GM11168 (cell line): Measurements from ENCODE around the gene SLAMF6.
"Not testable (repeated sequence)": the region's sequence is repeated elsewhere in the genome, so short reads cannot be mapped to it uniquely, and the experiment has no call there.

Experiments
- in situ Hi-C: fragments of 300-500 bp; cut with MboI; formaldehyde crosslinking; loops from one replicate; pipeline ENCODE4 v1.12.0; 2022; ENCODE audit warnings: low sequenced_read_pairs; ENCODE audit not compliant: unreplicated experiment

Gene SLAMF6

GRCh38 chr1:160544647-160545046, 21.6 kb upstream of the SLAMF6 start:
- in situ Hi-C loops = loop anchor here (5.0 kb wide), 1 partner anchor 63 kb away; no protein-coding TSS in a partner anchor

- in situ Hi-C loops = no loop called here
These were observed 19.4 kb upstream of the SLAMF6 start for GRCh38 chr1:160542303-160542945.

DNA sequence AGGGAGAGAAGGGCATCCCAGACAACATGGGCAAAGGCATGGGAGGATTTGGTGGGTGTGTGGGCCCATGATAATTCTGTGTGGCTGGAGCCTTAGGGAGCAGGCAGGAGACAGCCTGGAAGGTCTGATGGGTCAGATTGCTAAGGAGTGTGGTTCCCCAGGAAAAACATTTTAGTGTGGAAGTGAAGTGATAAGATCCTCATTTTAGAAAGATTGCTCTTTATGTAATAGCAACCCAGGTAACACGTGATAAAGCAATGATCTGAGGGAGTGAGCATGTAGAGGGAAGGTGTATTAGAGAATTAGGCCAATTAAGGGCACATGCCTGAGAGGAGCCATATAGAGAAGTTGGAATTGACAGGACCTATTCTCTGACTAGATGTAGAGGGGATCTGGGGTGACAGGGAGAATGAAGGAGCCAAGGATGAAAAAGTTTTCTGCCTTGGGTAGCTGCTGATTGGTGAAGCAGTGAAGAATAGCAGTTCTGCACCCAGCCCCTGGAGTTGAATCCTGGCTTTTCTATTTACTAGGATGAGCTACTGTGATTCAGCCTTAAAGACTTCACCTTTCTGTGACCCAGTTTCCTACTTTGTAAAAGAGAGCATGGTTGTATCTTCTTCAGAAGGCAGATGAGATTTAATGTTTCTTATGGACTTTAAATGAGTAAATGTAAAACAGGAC, 18.7 kb upstream of the SLAMF6 start:
- in situ Hi-C loops = no loop called here

DNA sequence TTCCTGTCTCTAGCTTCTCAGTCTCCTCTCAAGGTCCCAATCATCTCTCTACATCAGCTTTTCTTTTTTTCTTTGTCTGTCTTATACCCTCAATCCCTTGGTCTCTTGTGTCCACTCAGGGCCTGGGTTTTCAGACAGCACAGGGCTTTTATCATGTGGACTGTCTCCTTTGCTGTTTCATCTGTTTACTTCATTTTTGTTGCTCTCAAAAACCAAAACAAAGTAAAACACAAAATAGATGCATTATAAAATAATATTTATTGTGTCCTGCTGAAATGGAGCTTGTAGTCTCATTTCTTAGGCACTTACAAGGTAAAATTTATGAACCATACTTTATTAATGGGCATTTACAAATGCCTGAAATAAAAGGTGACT, 17.8 kb upstream of the SLAMF6 start:
- in situ Hi-C loops = no loop called here

DNA sequence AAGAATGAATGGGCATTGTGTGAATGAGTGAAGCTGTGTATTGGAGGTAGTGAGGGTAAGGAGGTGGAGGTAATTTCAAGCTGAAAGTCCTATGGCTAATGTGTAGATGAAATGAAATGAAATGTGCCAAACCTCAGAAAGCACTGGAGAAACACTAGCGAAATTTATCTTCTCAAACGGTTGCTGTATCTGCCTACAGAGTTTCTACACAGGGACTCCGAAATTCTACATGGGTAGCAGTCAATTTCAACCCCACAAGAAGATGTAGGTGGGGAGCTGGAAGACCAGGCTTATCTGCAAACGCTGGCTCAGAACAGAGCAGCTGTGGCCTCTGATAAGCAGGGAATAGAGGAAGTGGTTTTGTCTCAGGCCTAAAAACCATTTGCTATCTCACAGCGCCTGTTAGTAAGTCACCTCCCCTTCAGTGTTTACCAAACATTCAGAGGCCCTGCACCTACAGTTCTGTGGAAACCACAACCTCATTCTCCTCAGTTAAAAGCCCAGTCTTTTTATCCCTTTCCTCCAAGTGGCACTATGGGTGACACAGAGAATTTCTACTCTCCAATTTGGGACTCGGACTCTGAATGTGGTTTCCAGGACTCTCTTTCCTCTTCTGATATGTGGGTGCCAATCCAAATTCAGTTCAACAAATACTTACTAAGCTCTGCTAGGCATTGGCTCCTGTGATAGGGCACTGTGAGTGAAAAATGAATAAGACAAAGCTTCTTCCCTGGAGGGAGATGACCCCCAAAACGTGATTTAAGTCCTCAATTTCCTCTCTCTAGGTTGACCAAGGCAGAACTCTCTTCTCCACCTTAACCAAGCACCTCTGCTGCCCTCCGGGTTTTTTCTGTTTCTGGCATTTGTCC, 17.2 kb upstream of the SLAMF6 start:
- in situ Hi-C loops = no loop called here

- in situ Hi-C loops = no loop called here
These were observed 16.6 kb upstream of the SLAMF6 start for GRCh38 chr1:160539684-160539989.

- in situ Hi-C loops = no loop called here
These were observed 16.1 kb upstream of the SLAMF6 start for GRCh38 chr1:160538985-160539651.

DNA sequence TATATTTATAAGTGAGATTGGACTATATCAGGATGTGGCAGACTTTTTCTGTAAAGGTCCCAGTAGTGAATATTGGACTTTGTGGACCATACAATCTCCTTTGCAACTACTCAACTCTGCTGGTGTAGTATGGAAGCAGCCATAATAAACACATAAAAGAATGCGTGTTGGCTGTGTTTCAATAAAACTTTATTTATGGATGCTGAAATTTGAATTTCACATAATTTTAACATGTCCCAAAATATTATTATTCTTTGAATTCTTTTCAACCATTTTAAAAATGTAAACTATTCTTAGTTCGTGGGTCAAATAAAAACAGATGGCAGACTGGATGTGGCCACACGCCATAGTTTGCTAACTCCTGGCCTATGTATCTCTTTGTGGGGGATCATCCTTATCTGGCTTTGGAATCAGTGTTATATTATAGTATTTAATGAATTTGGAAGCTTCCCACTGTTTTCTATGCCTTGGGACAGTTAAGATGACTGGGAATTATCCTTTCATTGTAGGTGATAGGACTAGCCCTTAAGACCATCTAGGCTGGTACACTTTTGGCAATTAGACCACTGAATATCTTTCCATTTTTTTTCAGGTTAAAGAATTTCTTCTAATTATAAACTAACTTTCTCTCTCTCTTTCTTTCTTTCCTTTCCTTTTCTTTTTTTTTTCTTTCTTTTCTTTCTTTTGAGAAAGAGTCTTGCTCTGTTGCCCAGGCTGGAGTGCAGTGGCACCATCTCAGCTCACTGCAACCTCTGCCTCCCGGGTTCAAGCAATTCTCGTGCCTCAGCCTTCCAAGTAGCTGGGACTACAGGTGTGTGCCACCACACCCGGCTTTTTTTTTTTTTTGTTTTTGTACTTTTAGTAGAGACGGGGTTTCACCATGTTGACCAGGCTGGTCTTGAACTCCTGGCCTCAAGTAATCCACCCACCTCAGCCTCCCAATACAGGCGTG, 14.9 kb upstream of the SLAMF6 start:
- in situ Hi-C loops = no loop called here

DNA sequence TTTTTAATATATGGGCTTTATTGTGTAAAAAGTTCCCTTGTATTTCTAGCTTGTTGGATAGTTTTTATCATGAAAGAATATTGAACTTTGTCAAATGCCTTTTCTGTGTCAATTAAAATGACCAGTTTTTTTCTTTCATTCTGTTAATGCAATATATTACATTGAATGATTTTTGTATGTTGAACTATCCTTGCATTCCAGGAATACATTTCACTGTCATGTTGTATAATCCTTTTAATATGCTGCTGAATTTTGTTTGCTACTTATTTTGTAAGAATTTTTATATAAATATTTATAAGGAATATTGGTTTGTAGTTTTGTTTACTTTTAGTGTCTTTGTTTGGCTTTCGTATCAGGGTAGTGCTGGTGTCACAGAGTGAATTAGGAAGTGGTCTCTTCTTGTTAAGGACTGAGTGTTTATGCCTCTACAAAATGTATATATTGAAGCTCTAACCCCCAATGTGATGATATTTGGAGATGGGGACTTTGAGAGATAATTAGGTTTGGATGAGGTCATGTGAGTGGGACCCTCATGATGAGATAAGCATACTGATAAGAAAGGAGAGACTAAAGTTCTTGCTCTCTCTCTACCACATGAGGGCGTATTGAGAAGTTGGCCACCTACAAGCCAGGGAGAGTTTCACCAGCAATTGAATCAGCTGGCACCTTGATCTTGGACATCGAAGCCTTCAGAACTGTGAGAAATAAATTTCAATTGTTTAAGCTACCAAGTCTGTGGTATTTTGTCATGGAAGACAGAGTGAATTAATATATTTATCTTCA, 12.0 kb upstream of the SLAMF6 start:
- in situ Hi-C loops = no loop called here

- in situ Hi-C loops = not testable (repeated sequence)
These were observed 9.4 kb upstream of the SLAMF6 start for GRCh38 chr1:160532557-160532813.

- in situ Hi-C loops = not testable (repeated sequence)
These were observed 8.9 kb upstream of the SLAMF6 start for GRCh38 chr1:160531809-160532556.

GRCh38 chr1:160529401-160529952, 6.4 kb upstream of the SLAMF6 start:
- in situ Hi-C loops = not testable (repeated sequence)

DNA sequence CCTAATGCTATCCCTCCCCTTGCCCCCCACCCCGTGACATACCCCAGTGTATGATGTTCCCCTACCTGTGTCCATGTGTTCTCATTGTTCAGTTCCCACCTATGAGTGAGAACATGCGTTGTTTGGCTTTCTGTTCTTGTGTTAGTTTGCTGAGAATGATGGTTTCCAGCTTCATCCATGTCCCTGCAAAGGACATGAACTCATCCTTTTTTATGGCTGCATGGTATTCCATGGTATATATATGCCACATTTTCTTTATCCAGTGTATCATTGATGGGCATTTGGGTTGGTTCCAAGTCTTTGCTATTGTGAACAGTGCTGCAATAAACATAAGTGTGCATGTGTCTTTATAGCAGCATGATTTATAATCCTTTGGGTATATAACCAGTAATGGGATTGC, 734 bp upstream of the SLAMF6 start:
- in situ Hi-C loops = not testable (repeated sequence)

- in situ Hi-C loops = no loop called here
These were observed 919 bp downstream of the SLAMF6 start for GRCh38 chr1:160522136-160522535.

DNA sequence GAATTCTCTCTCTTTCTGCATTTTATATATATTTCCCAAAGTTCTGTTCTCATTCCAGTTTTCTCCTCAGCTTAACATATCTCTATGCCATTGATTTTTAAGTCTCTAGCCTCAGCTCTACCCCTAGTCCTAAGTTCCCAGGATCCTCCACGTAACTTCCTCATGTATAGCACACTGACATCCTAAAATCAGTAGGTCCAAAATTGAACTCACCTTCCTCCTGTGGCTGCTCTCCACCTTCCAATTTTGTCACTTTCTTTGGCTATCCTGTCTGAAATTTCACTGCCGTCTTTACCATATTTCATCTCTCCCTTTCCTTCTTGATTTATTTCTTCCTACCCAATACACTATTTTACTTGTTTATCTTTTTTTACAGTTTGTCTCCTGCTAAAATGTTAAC, 1.5 kb downstream of the SLAMF6 start:
- in situ Hi-C loops = no loop called here

GRCh38 chr1:160520999-160521398, 2.1 kb downstream of the SLAMF6 start:
- in situ Hi-C loops = no loop called here

DNA sequence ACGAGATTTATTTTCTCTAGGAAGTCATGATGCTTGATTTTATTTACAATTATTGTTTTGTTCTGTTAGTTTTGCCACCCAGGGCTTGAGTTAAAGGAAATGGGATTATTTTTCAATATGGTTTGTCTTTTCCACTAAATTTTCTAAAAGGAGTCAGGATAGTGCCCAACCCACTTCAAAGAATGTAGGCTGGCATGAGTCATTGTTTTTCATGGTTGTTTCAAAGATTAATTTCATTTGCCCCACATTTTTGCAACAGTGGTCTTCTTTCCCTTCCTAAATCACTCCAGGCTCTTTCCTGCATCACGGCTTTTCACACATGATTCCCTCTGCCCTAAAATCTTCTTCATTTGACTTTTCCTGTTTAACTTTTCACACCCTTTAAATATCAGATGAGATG, 2.5 kb downstream of the SLAMF6 start:
- in situ Hi-C loops = no loop called here
